ENCODE results near the gene MAP3K3. TPM values are rescaled to one million over a fixed set of nuclear protein-coding genes. Genes with fewer than 3 reads are reported as not detected.

Gene MAP3K3
- total and polyA plus RNA-seq, 2 donors (not counting 1 experiment from before 2014, with no cell fraction given) = 49.1 to 74.7 TPM

GRCh38 chr17:63598281-63598680, 23.9 kb upstream of the MAP3K3 start:
- TF ChIP-seq EZH2 (IDR thresholded peaks at IDR 0.05; ENCODE audit: borderline replicate concordance, insufficient read depth, low read depth, low read length, poor library complexity, severe bottlenecking) = no peak
- no peak for TF ChIP-seq CTCF (IDR thresholded peaks at IDR 0.05)
- DNase-seq = no peak
- H3K27ac Mint-ChIP-seq = no peak overlapping the region
- no peaks in the 10 kb centered on the region for H3K9me3 ChIP-seq (ENCODE audit: control extremely low read depth in 1 of 3, control insufficient read depth in 2 of 3, insufficient read depth in 1 of 3, low read length in 2 of 3)
- no peak overlapping the region for H3K4me2 ChIP-seq (replicated peaks; ENCODE audit: low read depth, low read length, poor library complexity, severe bottlenecking)
- H4K20me1 ChIP-seq (ENCODE audit: control insufficient read depth, insufficient read depth, low read length, poor library complexity, severe bottlenecking) = no peaks in the 10 kb centered on the region
- ChIA-PET POLR2A (no interaction called here), CTCF (no interaction called here)
- no peak for ATAC-seq (ENCODE audit: low read depth)
- H3K4me3 ChIP-seq (ENCODE audit: control extremely low read depth in 1 of 5, extremely low read depth in 1 of 5, insufficient read depth in 1 of 5, low read depth in 2 of 5, low read length in 4 of 5) = no peak overlapping the region
- intact Hi-C loops (cut with micrococcal nuclease) = no loop called here
- H3K4me1 Mint-ChIP-seq = peaks cover 21% of the 10 kb centered on the region
- no CpG with 5 or more reads among the region's 2 CpGs for WGBS (ENCODE audit: insufficient coverage)
- H3K36me3 ChIP-seq (replicated peaks in 1 of 2; ENCODE audit: control extremely low read depth in 1 of 2, control insufficient read depth in 1 of 2, extremely low read depth in 1 of 2, insufficient read depth in 2 of 2, low read length in 1 of 2) = no peaks in the 10 kb centered on the region
- no peaks in the 10 kb centered on the region for H3K27me3 Mint-ChIP-seq
- H3K9ac ChIP-seq (ENCODE audit: low read length) = no peak overlapping the region
- peaks cover 11% of the 10 kb centered on the region for H3K79me2 ChIP-seq (ENCODE audit: control insufficient read depth, insufficient read depth, low read length)
- peaks cover 15 to 19% of the 10 kb centered on the region in 2 donors for H3K4me1 ChIP-seq (ENCODE audit: control insufficient read depth in 2 of 2, insufficient read depth in 2 of 2, low read length in 2 of 2)
- H2AFZ ChIP-seq (ENCODE audit: insufficient read depth, low read depth, low read length, poor library complexity, severe bottlenecking) = no peak overlapping the region
- no peaks in the 10 kb centered on the region for H3K9me3 Mint-ChIP-seq (ENCODE audit: insufficient read depth)
- no peak overlapping the region for H3K4me3 Mint-ChIP-seq
- no peak overlapping the region for H3K27ac ChIP-seq (ENCODE audit: low read length in 2 of 2)
- H3K27me3 ChIP-seq (replicated peaks in 1 of 4; ENCODE audit: control extremely low read depth in 1 of 4, control insufficient read depth in 3 of 4, insufficient read depth in 4 of 4, low read length in 3 of 4) = no peaks in the 10 kb centered on the region

DNA sequence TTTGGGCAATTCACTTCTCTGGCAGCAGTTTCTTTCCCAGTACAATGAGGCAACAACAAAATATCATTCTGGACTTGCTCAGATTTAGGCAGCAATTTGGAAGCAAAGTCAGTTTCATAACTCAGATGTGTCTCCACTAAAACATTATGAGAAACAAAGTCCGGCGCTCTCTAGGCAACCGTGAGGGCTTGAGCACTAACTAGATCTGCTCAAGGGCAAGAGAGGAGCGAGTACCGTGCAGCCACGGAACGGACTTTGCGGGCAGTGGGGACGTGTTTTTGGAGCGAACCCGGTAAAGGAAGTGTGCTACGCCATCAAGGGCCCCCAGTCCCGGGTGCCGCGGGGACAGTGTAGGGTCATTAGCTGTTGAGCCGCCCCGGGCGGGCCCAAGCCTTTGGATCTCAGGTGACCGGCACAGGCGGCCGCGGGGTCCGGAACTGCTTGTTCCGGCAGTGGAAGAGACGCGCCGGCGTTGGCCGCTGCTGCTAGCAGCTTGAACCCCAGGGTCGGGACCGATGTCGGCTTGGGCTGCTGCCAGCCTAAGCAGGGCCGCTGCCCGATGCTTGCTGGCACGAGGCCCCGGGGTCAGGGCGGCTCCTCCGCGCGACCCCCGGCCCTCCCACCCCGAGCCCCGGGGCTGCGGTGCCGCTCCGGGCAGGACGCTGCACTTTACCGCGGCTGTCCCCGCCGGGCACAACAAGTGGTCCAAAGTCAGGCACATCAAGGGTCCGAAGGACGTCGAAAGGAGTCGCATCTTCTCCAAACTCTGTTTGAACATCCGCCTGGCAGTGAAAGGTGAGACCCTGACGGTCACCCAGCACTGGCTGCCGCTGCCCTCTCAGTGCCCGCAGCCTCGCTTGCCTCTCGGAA, 21.4 kb upstream of the MAP3K3 start, which contains the start of gene TACO1:
TACO1 (plus strand) TSS at position 327 of the 870 bp plus-strand sequence; CDS start at position 516, 189 bp downstream.
- ChIA-PET POLR2A (interaction anchor here (0.9 to 2.1 kb wide), 4 partner anchors 21 to 549 kb away, joined by 5 to 8 read pairs (median 6); partner anchors contain the start of genes DCAF7 and MAP3K3), CTCF (interaction anchor here (1.2 to 4.7 kb wide), 3 partner anchors 12 to 175 kb away, joined by 5 to 31 read pairs (median 11); partner anchors contain the start of gene MAP3K3)
- no peaks in the 10 kb centered on the region for H3K27me3 Mint-ChIP-seq
- Histone ChIP-seq H3K4me3 (ENCODE audit: control extremely low read depth in 1 of 5, extremely low read depth in 1 of 5, insufficient read depth in 1 of 5, low read depth in 2 of 5, low read length in 4 of 5) (peak within 1 kb of the TSS; percentile 67 to 97 (median 91)), H2AFZ (ENCODE audit: insufficient read depth, low read depth, low read length, poor library complexity, severe bottlenecking) (peak within 1 kb of the TSS; percentile 86), H3K4me2 (replicated peaks; ENCODE audit: low read depth, low read length, poor library complexity, severe bottlenecking) (peak within 1 kb of the TSS; percentile 97), H3K36me3 (replicated peaks in 1 of 2; ENCODE audit: control extremely low read depth in 1 of 2, control insufficient read depth in 1 of 2, extremely low read depth in 1 of 2, insufficient read depth in 2 of 2, low read length in 1 of 2) (peaks cover 0 to 17% of the 10 kb centered on the region in 2 experiments), H3K27ac (ENCODE audit: low read length in 2 of 2) (peak within 1 kb of the TSS; percentile 39 to 88), H3K4me1 (ENCODE audit: control insufficient read depth in 2 of 2, insufficient read depth in 2 of 2, low read length in 2 of 2) (peaks cover 15 to 19% of the 10 kb centered on the region in 2 donors), H3K79me2 (ENCODE audit: control insufficient read depth, insufficient read depth, low read length) (peaks cover 11% of the 10 kb centered on the region), H3K27me3 (replicated peaks in 1 of 4; ENCODE audit: control extremely low read depth in 1 of 4, control insufficient read depth in 3 of 4, insufficient read depth in 4 of 4, low read length in 3 of 4) (no peaks in the 10 kb centered on the region), H3K9ac (ENCODE audit: low read length) (peak within 1 kb of the TSS; percentile 93), H3K9me3 (ENCODE audit: control extremely low read depth in 1 of 3, control insufficient read depth in 2 of 3, insufficient read depth in 1 of 3, low read length in 2 of 3) (no peaks in the 10 kb centered on the region), H4K20me1 (ENCODE audit: control insufficient read depth, insufficient read depth, low read length, poor library complexity, severe bottlenecking) (no peaks in the 10 kb centered on the region)
- peak within 1 kb of the TSS; percentile 95 for H3K4me3 Mint-ChIP-seq
- DNase-seq = peak; percentile 87
- peak within 1 kb of the TSS; percentile 93 for H3K27ac Mint-ChIP-seq
- no peaks in the 10 kb centered on the region for H3K9me3 Mint-ChIP-seq (ENCODE audit: insufficient read depth)
- TF ChIP-seq CTCF (IDR thresholded peaks at IDR 0.05) = no peak
- TF ChIP-seq EZH2 (IDR thresholded peaks at IDR 0.05; ENCODE audit: borderline replicate concordance, insufficient read depth, low read depth, low read length, poor library complexity, severe bottlenecking) = no peak
- WGBS (ENCODE audit: insufficient coverage) = 1% methylated on average over 61 of the region's 61 CpGs
- ATAC-seq (ENCODE audit: low read depth) = peak; percentile 97
- peaks cover 21% of the 10 kb centered on the region for H3K4me1 Mint-ChIP-seq
- intact Hi-C loops (cut with micrococcal nuclease) = loop anchor here (1.0 to 5.0 kb wide), 4 partner anchors 21 to 225 kb away; partner anchors contain the start of genes CYB561, DCAF7 and MAP3K3
